Neural crest cell (in vitro differentiated cells): ENCODE measurements around the gene FBLN1. TPM values are rescaled to one million over a fixed set of nuclear protein-coding genes. Genes with fewer than 3 reads are reported as not detected.

Experiments used
- DNase-seq: peaks from one replicate; pipeline ENCODE4 v3.0.0; 2021; ENCODE audit warnings: low read depth, mixed read lengths, low spot score
- H3K27ac Mint-ChIP-seq: one replicate; pipeline ENCODE4 v1.8.0; 2021; ENCODE audit warnings: mild to moderate bottlenecking, mixed read lengths; ENCODE audit not compliant: unreplicated experiment
- H3K27me3 Mint-ChIP-seq: 2 replicates; pipeline ENCODE4 v1.8.0; 2021; ENCODE audit warnings: low read depth, mild to moderate bottlenecking, mixed read lengths
- H3K36me3 Mint-ChIP-seq: 2 replicates; pipeline ENCODE4 v1.8.0; 2021; ENCODE audit warnings: low read depth, mild to moderate bottlenecking, mixed read lengths
- H3K4me1 Mint-ChIP-seq: 2 replicates; pipeline ENCODE4 v1.8.0; 2021; ENCODE audit warnings: mixed read lengths
- H3K4me3 Mint-ChIP-seq: one replicate; pipeline ENCODE4 v1.8.0; 2021; ENCODE audit warnings: mild to moderate bottlenecking, mixed read lengths
- H3K9me3 Mint-ChIP-seq: 2 replicates; pipeline ENCODE4 v1.8.0; 2021; ENCODE audit warnings: mixed read lengths
- total RNA-seq: library from RNA; stranded (reverse); gene quantifications from 2 replicates; pipeline ENCODE4 v1.2.1, GENCODE V29; 2021
- TF ChIP-seq, protein P1 (sequence below): fragments of 200-600 bp; sonication (generic); conservative IDR thresholded peaks from 2 replicates; pipeline ENCODE4 v1.5.0; 2021; ENCODE audit warnings: antibody characterized with exemption, mild to moderate bottlenecking

Gene FBLN1
- total RNA-seq, 1 donor from 2014 or later, result 163 TPM

- H3K9me3 Mint-ChIP-seq, result no peaks in the 10 kb centered on the region
- no peak for DNase-seq
- peaks cover 22% of the 10 kb centered on the region for H3K4me1 Mint-ChIP-seq
- H3K27ac Mint-ChIP-seq, result no peak overlapping the region
- TF ChIP-seq, protein P1, sequence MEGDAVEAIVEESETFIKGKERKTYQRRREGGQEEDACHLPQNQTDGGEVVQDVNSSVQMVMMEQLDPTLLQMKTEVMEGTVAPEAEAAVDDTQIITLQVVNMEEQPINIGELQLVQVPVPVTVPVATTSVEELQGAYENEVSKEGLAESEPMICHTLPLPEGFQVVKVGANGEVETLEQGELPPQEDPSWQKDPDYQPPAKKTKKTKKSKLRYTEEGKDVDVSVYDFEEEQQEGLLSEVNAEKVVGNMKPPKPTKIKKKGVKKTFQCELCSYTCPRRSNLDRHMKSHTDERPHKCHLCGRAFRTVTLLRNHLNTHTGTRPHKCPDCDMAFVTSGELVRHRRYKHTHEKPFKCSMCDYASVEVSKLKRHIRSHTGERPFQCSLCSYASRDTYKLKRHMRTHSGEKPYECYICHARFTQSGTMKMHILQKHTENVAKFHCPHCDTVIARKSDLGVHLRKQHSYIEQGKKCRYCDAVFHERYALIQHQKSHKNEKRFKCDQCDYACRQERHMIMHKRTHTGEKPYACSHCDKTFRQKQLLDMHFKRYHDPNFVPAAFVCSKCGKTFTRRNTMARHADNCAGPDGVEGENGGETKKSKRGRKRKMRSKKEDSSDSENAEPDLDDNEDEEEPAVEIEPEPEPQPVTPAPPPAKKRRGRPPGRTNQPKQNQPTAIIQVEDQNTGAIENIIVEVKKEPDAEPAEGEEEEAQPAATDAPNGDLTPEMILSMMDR, result no peak
- H3K4me3 Mint-ChIP-seq, result no peak overlapping the region
- H3K27me3 Mint-ChIP-seq, result peaks cover 32% of the 10 kb centered on the region
- no peaks in the 10 kb centered on the region for H3K36me3 Mint-ChIP-seq
Measured at GRCh38 chr22:45628515-45628914, 125.8 kb downstream of the FBLN1 start.

DNA sequence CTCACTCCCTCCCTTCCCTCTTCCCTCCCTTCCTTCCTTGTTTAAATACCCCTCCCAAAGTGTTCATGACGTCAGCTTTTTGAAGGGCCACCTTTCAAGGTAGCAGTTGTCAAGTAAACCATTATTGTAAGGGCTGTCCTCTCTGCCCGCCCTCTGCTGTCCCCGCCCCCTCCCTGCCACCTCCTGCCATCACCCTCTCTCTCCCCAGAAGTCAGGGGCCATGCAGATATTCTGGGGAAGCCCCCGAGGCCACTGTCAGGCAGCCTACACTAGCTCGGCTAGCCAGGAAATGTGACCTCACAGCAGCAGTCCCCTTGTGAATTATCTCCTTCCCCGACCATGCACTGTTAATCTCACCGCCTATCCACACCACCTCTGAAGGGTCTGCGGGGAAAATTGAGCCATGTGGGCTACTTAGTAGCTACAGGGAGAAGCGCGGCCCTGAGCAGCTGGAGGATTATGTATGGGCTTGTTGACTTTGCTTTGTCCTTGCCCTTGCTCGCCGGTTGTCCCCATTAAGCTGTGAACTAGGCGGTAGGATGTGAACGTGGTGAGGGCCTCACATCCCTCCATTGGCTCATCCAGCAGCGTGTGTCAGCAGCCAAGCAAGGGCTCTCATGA lies 126.9 kb downstream of the FBLN1 start:
- Mint-ChIP-seq H3K9me3 (no peaks in the 10 kb centered on the region), H3K36me3 (no peaks in the 10 kb centered on the region), H3K27ac (no peak overlapping the region), H3K4me3 (no peak overlapping the region), H3K4me1 (peaks cover 24% of the 10 kb centered on the region), H3K27me3 (peaks cover 36% of the 10 kb centered on the region)
- DNase-seq, result no peak
- TF ChIP-seq, protein P1, result no peak

DNA sequence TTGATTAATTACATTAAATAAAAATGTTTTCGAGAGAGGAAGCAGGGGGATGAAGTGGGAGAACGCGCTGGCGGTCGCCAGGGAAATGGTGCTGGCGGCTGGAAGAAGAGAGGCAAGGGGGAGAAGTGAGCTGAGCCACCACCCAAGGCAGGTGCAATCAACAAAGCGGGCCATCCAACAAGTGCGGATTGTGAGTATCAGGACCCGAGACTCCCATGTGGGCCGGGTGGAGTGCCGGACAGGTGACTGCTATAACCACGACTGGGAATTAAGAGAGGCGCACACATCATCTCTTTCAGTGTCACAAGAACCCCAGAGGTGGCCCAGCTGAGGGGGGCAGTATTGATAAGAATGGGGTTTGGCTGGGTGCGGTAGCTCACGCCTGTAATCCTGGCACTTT lies 127.8 kb downstream of the FBLN1 start:
- H3K9me3 Mint-ChIP-seq, result no peaks in the 10 kb centered on the region
- peaks cover 39% of the 10 kb centered on the region for H3K27me3 Mint-ChIP-seq
- H3K36me3 Mint-ChIP-seq, result no peaks in the 10 kb centered on the region
- H3K4me1 Mint-ChIP-seq, result peaks cover 24% of the 10 kb centered on the region
- TF ChIP-seq, protein P1, result no peak
- no peak overlapping the region for H3K4me3 Mint-ChIP-seq
- no peak overlapping the region for H3K27ac Mint-ChIP-seq
- no peak for DNase-seq

DNA sequence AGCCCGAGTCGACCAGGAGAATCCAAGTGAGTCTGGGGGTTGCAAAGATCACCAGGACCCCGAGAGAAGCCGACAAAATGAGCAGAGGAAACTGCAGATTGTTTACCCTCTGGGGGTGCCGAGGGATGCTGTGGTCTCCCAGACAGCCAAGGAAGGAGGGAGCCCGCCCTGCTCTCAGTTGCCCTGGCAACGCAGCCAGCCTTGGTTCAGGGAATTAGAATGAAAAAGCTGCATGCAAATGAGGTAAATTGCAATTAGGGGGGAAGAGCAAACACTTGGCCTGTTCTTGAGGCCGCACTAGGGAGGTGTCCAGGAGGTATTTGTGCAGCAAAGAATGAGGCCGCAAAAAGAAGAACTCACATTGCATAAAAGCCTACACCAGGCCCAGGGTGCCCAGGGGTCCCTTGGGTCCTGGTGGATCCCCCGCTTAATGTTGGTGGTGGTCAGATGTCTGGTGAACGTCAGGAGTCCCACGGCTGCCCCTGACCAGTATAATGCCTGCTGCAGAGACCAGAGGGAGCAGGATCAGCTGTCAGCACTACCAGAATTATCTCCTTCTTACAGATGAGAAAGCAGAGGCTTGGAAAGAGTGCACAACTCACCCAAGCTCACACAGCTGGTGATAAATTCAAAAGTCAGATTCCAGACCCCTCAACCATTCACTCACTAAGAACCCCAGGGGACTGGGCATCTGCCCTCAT lies 128.6 kb downstream of the FBLN1 start:
- Mint-ChIP-seq H3K27ac (no peak overlapping the region), H3K4me3 (no peak overlapping the region), H3K27me3 (peaks cover 40% of the 10 kb centered on the region), H3K9me3 (no peaks in the 10 kb centered on the region), H3K36me3 (no peaks in the 10 kb centered on the region), H3K4me1 (peaks cover 24% of the 10 kb centered on the region)
- no peak for DNase-seq
- TF ChIP-seq, protein P1, result no peak

DNA sequence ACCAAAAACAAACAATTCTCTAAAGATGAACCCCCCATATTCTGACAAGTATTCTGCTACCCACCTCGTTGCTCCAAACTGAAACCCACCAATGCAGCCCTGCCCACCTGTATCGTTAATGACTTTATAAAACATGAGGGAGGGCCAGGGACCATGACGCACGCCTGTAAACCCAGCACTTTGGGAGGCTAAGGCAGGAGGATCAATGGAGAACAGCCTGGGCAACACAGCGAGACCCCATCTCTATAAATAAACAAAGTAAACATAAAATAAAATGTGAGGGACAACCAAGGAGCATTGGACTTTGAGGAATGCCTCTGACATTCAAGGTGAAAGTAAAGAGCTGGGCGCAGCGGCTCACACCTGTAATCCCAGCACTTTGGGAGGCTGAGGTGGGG lies 129.2 kb downstream of the FBLN1 start:
- DNase-seq, result no peak
- peaks cover 40% of the 10 kb centered on the region for H3K27me3 Mint-ChIP-seq
- H3K4me1 Mint-ChIP-seq, result peaks cover 24% of the 10 kb centered on the region
- H3K9me3 Mint-ChIP-seq, result no peaks in the 10 kb centered on the region
- no peak overlapping the region for H3K4me3 Mint-ChIP-seq
- no peaks in the 10 kb centered on the region for H3K36me3 Mint-ChIP-seq
- H3K27ac Mint-ChIP-seq, result no peak overlapping the region
- TF ChIP-seq, protein P1, result no peak
